Glutamatergic neuron (in vitro differentiated cells): ENCODE results near the gene RGPD8. TPM values are rescaled to one million over a fixed set of nuclear protein-coding genes. Genes with fewer than 3 reads are reported as not detected.
"Not testable (repeated sequence)": the region's sequence is repeated elsewhere in the genome, so short reads cannot be mapped to it uniquely, and the experiment has no call there.

Source experiments
- DNase-seq: peaks from one replicate; pipeline ENCODE4 v3.0.0; 2022
- H3K27ac Mint-ChIP-seq: one replicate; pipeline ENCODE4 v1.8.0; 2020; ENCODE audit warnings: mild to moderate bottlenecking, mixed read lengths, inconsistent platforms; ENCODE audit not compliant: unreplicated experiment
- H3K27me3 Mint-ChIP-seq: one replicate; pipeline ENCODE4 v1.8.0; 2020; ENCODE audit warnings: mild to moderate bottlenecking, moderate library complexity, mixed read lengths, inconsistent platforms; ENCODE audit not compliant: unreplicated experiment
- H3K36me3 Mint-ChIP-seq: one replicate; pipeline ENCODE4 v1.8.0; 2020; ENCODE audit warnings: mild to moderate bottlenecking, mixed read lengths, inconsistent platforms; ENCODE audit not compliant: unreplicated experiment
- H3K4me1 Mint-ChIP-seq: one replicate; pipeline ENCODE4 v1.8.0; 2020; ENCODE audit warnings: mild to moderate bottlenecking, low read depth, mixed read lengths, inconsistent platforms; ENCODE audit not compliant: unreplicated experiment
- H3K4me3 Mint-ChIP-seq: one replicate; pipeline ENCODE4 v1.8.0; 2020; ENCODE audit warnings: mild to moderate bottlenecking, mixed read lengths, inconsistent platforms; ENCODE audit not compliant: unreplicated experiment
- H3K9me3 Mint-ChIP-seq: one replicate; pipeline ENCODE4 v1.8.0; 2020; ENCODE audit warnings: mild to moderate bottlenecking, moderate library complexity, mixed read lengths, inconsistent platforms; ENCODE audit not compliant: unreplicated experiment
- total RNA-seq: library from RNA; stranded (reverse); fragmentation: NEBNext Ultra II Directional; extraction: Animal tissue kit (Norgen Biotek cat#: 25700); gene quantifications from one replicate; pipeline ENCODE4 v1.2.1, GENCODE V29; 2021; ENCODE audit not compliant: unreplicated experiment
- TF ChIP-seq, protein P1 (sequence below): fragments of 200-600 bp; sonication (generic); IDR thresholded peaks from one replicate; pipeline ENCODE4 v1.5.0; 2021; ENCODE audit not compliant: partially characterized antibody, unreplicated experiment

Gene RGPD8
- total RNA-seq, 1 donor from 2014 or later, result 29.3 TPM

DNA sequence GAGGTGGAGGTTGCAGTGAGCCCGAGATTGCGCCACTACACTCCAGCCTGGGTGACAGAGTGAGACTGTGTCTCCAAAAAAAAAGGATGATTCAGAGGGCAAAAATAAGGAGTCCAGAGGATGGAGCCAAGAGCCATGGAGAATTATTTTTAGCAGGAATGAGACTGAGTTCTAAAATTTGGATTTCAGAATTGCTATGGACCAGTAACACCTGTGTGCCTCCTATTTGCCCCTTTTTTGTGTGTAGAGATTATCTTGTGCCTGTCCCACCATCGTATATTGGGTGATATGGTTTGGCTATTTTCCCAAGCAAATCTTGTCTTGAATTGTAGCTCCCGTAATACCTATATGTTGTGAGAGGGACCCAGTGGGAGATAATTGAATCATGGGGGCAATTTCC is 16.4 kb upstream of the RGPD8 start:
- no peak overlapping the region for H3K27ac Mint-ChIP-seq
- peaks cover 2% of the 10 kb centered on the region for H3K9me3 Mint-ChIP-seq
- H3K36me3 Mint-ChIP-seq, result no peaks in the 10 kb centered on the region
- no peak overlapping the region for H3K4me3 Mint-ChIP-seq
- no peaks in the 10 kb centered on the region for H3K27me3 Mint-ChIP-seq
- no peaks in the 10 kb centered on the region for H3K4me1 Mint-ChIP-seq
- DNase-seq, result no peak
- TF ChIP-seq, protein P1, sequence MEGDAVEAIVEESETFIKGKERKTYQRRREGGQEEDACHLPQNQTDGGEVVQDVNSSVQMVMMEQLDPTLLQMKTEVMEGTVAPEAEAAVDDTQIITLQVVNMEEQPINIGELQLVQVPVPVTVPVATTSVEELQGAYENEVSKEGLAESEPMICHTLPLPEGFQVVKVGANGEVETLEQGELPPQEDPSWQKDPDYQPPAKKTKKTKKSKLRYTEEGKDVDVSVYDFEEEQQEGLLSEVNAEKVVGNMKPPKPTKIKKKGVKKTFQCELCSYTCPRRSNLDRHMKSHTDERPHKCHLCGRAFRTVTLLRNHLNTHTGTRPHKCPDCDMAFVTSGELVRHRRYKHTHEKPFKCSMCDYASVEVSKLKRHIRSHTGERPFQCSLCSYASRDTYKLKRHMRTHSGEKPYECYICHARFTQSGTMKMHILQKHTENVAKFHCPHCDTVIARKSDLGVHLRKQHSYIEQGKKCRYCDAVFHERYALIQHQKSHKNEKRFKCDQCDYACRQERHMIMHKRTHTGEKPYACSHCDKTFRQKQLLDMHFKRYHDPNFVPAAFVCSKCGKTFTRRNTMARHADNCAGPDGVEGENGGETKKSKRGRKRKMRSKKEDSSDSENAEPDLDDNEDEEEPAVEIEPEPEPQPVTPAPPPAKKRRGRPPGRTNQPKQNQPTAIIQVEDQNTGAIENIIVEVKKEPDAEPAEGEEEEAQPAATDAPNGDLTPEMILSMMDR, result no peak

DNA sequence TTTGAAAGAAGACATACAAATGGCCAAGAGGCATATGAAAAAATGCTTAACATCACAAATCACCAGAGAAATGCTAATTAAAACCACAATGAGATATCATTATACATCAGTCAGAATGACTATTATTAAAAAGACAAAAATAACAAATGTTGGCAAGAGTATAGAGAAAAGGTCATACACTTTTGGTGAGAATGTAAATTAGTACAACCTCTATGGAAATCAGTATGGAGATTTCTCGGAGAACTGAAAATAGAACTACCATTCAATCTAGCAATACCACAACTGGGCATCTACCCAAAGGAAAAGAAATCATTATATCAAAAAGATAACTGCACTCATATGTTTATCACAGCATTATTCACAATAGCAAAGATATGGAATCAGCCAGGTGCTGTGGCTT is 10.8 kb upstream of the RGPD8 start:
- H3K27ac Mint-ChIP-seq, H3K9me3 Mint-ChIP-seq, H3K27me3 Mint-ChIP-seq, H3K36me3 Mint-ChIP-seq, H3K4me3 Mint-ChIP-seq, H3K4me1 Mint-ChIP-seq, DNase-seq: not testable (repeated sequence)

DNA sequence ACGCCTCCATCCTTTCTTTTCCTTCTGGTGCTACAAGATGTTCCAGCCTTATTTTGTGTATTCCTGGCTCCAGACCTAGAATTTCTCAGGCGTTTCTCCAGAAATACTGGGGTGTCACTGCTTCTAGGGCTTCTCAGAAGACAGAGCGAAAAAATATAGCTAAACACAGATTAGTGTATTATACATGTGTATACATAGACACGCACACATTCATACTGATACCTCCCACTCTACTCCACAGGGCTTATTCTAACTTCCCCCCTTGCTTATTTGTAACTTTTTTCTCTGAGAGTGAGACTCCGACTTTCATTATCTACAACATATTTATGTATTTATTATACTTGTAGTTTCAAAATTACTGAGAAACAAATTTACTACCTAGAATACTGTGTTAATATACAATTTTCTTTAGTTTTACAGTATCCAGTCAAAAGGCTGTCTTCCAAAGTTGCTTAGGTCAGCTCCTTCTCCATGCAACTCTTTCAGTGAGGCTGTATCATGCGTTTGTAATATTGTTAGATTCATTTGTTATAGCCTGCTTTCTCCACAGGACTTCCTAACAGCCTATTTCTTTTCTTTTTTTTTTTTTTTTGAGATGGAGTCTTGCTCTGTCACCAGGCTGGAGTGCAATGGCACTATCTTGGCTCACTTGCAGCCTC is 5.3 kb upstream of the RGPD8 start:
- H3K27me3 Mint-ChIP-seq, H3K9me3 Mint-ChIP-seq, H3K27ac Mint-ChIP-seq: not testable (repeated sequence)

DNA sequence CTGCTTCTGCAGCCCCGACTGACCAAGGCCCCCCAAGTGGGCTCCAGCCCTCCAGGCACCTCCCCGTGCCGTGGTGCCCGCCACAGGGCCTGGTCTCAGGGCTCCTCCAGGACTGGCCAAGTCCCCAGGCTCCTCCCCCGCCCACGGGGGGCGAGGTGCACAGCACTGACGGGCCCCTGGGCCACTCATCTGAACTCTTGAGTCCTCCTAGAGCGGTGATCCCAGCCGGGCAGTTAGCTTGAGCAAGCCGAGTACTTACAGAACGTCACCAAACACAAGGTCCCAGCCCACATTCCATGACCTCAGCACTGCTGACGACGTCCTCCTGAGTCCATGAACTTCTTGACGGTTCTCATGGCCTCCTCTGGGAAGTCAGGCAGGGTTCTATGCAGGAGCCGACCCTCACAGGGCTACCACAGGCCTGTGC is 4.0 kb upstream of the RGPD8 start:
- not testable (repeated sequence) for H3K27ac Mint-ChIP-seq, H3K9me3 Mint-ChIP-seq, H3K27me3 Mint-ChIP-seq, DNase-seq, H3K36me3 Mint-ChIP-seq, H3K4me3 Mint-ChIP-seq
- H3K4me1 Mint-ChIP-seq, result peaks cover 12% of the 10 kb centered on the region

More for the DNA sequence above, 5.3 kb upstream of the RGPD8 start:
- not testable (repeated sequence) for H3K36me3 Mint-ChIP-seq, DNase-seq, H3K4me3 Mint-ChIP-seq, H3K4me1 Mint-ChIP-seq

DNA sequence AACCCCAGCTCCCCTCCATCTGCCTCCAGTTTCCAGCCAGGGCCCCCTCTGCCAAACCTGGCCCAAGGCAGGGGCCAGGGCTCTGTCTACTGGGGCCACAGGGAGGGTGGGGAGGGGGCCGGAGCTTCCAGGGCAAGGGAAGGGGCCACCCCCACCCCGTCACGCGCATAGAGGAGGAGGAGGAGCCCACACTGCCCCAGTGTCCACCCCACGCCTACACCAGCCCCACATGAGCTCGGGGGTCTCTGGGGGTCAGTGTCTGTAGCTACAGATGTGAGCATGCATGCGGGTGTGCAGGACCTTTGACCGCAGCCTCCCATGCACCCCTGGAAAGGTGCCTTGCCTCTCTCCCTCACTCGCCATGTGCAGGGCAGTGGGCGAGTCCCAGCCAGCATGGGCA is 3.5 kb upstream of the RGPD8 start:
- H3K9me3 Mint-ChIP-seq, result not testable (repeated sequence)

DNA sequence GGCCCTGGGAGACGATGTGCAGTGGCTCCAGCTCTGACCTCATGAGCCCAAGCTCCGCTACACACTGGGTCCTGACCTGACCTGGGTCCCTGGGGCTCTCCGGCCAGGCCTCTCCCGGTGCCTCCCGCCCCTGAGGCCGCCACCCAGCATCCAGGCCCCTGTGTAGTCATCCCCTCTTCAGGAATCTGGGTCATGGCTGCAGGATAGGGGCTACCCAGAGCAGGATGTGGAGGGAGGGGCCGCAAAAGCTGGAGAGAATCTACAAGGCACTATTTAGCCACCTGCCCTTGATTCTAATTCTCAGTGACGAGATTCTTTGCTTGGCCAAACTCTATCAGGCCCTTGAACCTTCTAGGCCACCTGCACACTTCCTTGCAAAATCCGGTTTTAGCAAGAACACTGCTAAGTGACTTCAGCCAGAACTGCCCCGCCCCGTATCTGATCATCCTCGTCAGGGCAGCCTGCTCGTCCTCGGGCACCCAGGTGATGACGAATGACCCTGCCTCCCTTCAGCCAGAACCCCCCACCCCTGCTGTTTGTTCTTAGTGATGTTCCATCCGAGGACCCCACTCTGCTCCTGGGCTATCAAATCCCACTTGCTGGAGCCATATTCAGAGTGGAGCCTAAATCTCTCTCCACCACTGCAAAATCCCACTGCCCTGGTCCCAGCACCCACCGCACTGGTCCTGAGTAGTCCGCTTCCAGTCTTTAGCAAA is 2.4 kb upstream of the RGPD8 start:
- H3K27me3 Mint-ChIP-seq, H3K36me3 Mint-ChIP-seq, DNase-seq, H3K27ac Mint-ChIP-seq, H3K9me3 Mint-ChIP-seq: not testable (repeated sequence)
- Mint-ChIP-seq H3K4me1 (peaks cover 12% of the 10 kb centered on the region), H3K4me3 (peak overlapping the region; percentile 26)

More for the DNA sequence above, 3.5 kb upstream of the RGPD8 start:
- not testable (repeated sequence) for DNase-seq, H3K27ac Mint-ChIP-seq, H3K27me3 Mint-ChIP-seq, H3K36me3 Mint-ChIP-seq, H3K4me3 Mint-ChIP-seq
- H3K4me1 Mint-ChIP-seq, result peaks cover 12% of the 10 kb centered on the region

DNA sequence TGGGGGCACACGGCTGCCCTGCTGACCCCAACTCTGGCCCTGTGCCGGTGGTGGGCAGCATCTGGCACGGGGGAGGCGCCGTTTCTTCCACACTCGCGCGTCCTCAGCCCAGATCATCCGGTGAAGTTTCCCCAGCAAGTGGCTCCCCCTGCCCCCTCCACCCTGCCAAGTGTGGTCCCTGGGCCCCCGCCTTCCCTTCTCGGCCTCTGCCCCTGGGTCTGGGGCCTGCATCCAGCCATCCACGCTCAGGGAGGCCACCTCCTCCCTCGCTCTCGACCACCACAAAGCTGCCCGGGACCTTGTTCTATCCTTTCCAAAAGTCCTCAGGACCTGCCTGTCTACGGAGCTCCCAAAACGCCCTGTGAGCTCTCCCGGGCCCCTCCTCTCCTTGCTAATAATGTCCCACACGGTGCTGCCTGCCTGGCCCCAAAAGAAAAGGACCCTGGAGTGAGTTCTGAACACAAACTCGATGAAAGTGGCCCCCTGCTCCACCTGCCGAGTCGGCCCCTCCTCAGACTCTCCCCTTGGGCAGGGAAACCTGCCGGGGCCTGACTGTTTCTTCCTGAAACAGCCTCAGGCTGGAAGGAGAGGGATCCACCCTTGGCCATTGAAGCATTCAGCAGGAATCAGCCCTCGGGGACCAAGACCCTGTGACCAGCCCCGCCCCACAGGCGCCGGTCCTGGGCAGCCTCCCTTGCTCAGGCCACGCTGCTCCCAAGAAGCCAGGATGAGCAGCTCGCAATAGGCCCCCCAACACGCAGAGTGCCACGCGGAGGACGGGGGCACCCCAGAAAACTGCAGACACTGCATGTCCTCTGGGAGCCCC is 1.7 kb upstream of the RGPD8 start:
- H3K36me3 Mint-ChIP-seq, H3K9me3 Mint-ChIP-seq, H3K27me3 Mint-ChIP-seq, H3K4me3 Mint-ChIP-seq: not testable (repeated sequence)
- peak; percentile 56 for DNase-seq
- H3K4me1 Mint-ChIP-seq, result peaks cover 12% of the 10 kb centered on the region
- H3K27ac Mint-ChIP-seq, result peak overlapping the region; percentile 78
